H1 (cell line): Measurements from ENCODE around the gene HSPA4L. TPM values are rescaled to one million over a fixed set of nuclear protein-coding genes. Genes with fewer than 3 reads are reported as not detected.

Experiments used
- CTBP2 ChIP-seq: IDR thresholded peaks from 2 replicates; pipeline ENCODE4 v1.7.0; 2011; ENCODE audit warnings: borderline replicate concordance, mild to moderate bottlenecking, moderate library complexity, mixed read lengths, low read length; ENCODE audit not compliant: insufficient read depth, insufficient read length
- GTF2F1 ChIP-seq: IDR thresholded peaks from 2 replicates; pipeline ENCODE4 v1.6.1; 2012; ENCODE audit warnings: low read depth, low read length, improper control_type of control experiment, borderline replicate concordance
- KDM1A ChIP-seq: fragments of 200-600, 300-600 bp; sonication (generic); IDR thresholded peaks from 2 replicates; pipeline ENCODE4 v1.7.1; 2016; ENCODE audit warnings: mild to moderate bottlenecking, low read length, borderline replicate concordance
- MAX ChIP-seq: IDR thresholded peaks from 2 replicates; pipeline ENCODE4 v1.6.1; 2012; ENCODE audit warnings: inconsistent platforms
- TAF7 ChIP-seq: optimal IDR thresholded peaks from 2 replicates; pipeline ENCODE3; 2011; ENCODE audit warnings: low read depth, mild to moderate bottlenecking, inconsistent platforms, low read length, moderate library complexity, borderline replicate concordance
- polyA plus RNA-seq, 7 experiments: library from polyadenylated mRNA; depleted of rRNA in 3 of 7; stranded (reverse) in 5 of 7; unstranded in 2 of 7; fragments of >200 nt in 5 of 7; fragments of 200-250 nt in 2 of 7; gene quantifications; 1 replicate in 5 of 7; 2 replicates in 1 of 7; 4 replicates in 1 of 7; pipeline versions ENCODE4 v1.2.1 to v1.2.3, GENCODE V29; 2011 to 2013; ENCODE audit warnings: missing spikeins in 2 of 7, mixed read lengths in 2 of 7
- total RNA-seq: library from RNA; stranded (reverse); fragmentation: NEBNext Ultra II Directional; extraction: Animal tissue kit (Norgen Biotek cat#: 25700); gene quantifications from 2 replicates; pipeline ENCODE4 v1.2.1, GENCODE V29; 2021

The HSPA4L gene
- total and polyA plus RNA-seq, 2 of the 8 experiments (the other 6 are each of a cell fraction or from before 2014, with no cell fraction given) = 0.65 to 4.7 TPM

- TF ChIP-seq CTBP2 (no peak), KDM1A (no peak), MAX (no peak), TAF7 (no peak), GTF2F1 (no peak)
Measured at GRCh38 chr4:127759228-127759820, 22.8 kb upstream of the HSPA4L start (continued).
